Kidney (tissue), 14 donors: Measurements from ENCODE around the gene TAGLN2. TPM values are rescaled to one million over a fixed set of nuclear protein-coding genes. Genes with fewer than 3 reads are reported as not detected.

Experiments used
- DNase-seq, 5 donors: peaks; one replicate each; pipeline ENCODE4 v3.0.0-alpha.2; 2013 to 2020
- FAIRE-seq: peaks from 2 replicates; lab custom pipeline; 2012; peaks lifted over from hg19 to GRCh38; lab: Jason Lieb, UNC
- H3K27ac ChIP-seq, 2 donors: one replicate each; pipeline ENCODE4 v1.7.0; 2013; ENCODE audit warnings: low read depth in 2 of 2, low read length in 2 of 2, inconsistent platforms in 1 of 2
- H3K27me3 ChIP-seq: one replicate; pipeline ENCODE4 v1.7.1; 2013; ENCODE audit warnings: low read length, inconsistent platforms; ENCODE audit not compliant: control insufficient read depth, insufficient read depth
- H3K36me3 ChIP-seq, 3 donors: one replicate each; pipeline versions ENCODE4 v1.7.0 to v1.7.1; 2013; ENCODE audit warnings: low read length in 3 of 3, control low read depth in 1 of 3, inconsistent platforms in 1 of 3; ENCODE audit not compliant: insufficient read depth in 3 of 3, control insufficient read depth in 2 of 3
- H3K4me1 ChIP-seq, 3 donors: one replicate each; pipeline versions ENCODE4 v1.7.0 to v1.7.1; 2013; ENCODE audit warnings: low read length in 3 of 3, inconsistent platforms in 1 of 3, low read depth in 1 of 3; ENCODE audit not compliant: control insufficient read depth in 2 of 3, insufficient read depth in 2 of 3
- H3K4me3 ChIP-seq, 3 donors: one replicate each; pipeline versions ENCODE4 v1.7.0 to v1.8.1; 2013; ENCODE audit warnings: low read length in 3 of 3, control low read depth in 1 of 3, inconsistent platforms in 1 of 3
- H3K9ac ChIP-seq, 3 donors: one replicate each; pipeline versions ENCODE4 v1.7.0 to v1.7.1; 2013; ENCODE audit warnings: low read length in 3 of 3, control low read depth in 1 of 3, inconsistent platforms in 1 of 3
- H3K9me3 ChIP-seq, 3 donors: one replicate each; pipeline versions ENCODE4 v1.7.0 to v1.7.1; 2013; ENCODE audit warnings: low read length in 3 of 3, control low read depth in 1 of 3, inconsistent platforms in 1 of 3; ENCODE audit not compliant: control insufficient read depth in 2 of 3, insufficient read depth in 1 of 3
- intact Hi-C: fragments of 100-400 bp; cut with DNase I; formaldehyde crosslinking; loops from one replicate; pipeline ENCODE4 v1.11.1; 2022
- polyA plus RNA-seq: library from polyadenylated mRNA; stranded (reverse); fragments of 350-450 nt; fragmentation: Illumina TruSeq; extraction: RNeasy Lipid Tissue Mini Kit (QIAGEN cat#74804); gene quantifications from one replicate; pipeline ENCODE4 v1.2.3, GENCODE V29; 2014; ENCODE audit warnings: low read depth, low replicate concordance; ENCODE audit not compliant: insufficient read depth
- total RNA-seq: library from RNA; stranded (reverse); fragmentation: NEBNext Ultra II Directional; extraction: Animal tissue kit (Norgen Biotek cat#: 25700); gene quantifications from one replicate; pipeline ENCODE4 v1.2.1, GENCODE V29; 2021
- TF ChIP-seq, protein P1 (sequence below): IDR thresholded peaks from 3 replicates; pipeline ENCODE4 v1.5.1; 2012; ENCODE audit warnings: mild to moderate bottlenecking, moderate library complexity, borderline replicate concordance; ENCODE audit not compliant: insufficient read depth; ENCODE audit errors: extremely low read depth
- donor health status: control.
- donor health status: control.
- donor health status: control.
- donor health status: control.
- donor health status: control.
- donor health status: DM: yes; HTN: yes; CAD: no.
- donor health status: Normal renal cell carcinoma (clear cell type).

TAGLN2 gene
- total and polyA plus RNA-seq, 2 donors from 2014 or later = 223 to 358 TPM

DNA sequence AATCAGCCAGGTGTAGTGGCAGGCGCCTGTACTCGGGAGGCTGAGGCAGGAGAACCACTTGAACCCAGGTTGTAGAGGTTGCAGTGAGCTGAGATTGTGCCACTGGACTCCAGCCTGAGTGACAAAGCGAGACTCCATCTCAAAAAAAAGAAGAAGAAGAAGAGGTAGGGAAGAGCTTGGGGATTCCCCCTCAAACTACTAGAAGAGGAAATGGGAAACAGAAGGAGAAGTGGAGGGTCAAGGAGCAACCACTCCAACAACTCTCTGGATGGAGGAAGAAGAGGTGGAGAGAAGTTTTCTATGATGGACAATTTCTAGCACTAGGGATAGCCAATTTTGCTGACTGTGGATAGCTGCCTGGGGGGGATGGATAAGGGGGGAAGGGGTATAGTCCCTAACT is 43.6 kb upstream of the TAGLN2 start:
- intact Hi-C loops = no loop called here
- Histone ChIP-seq H3K4me3 (no peak overlapping the region), H3K27me3 (no peaks in the 10 kb centered on the region), H3K9me3 (no peaks in the 10 kb centered on the region), H3K36me3 (no peaks in the 10 kb centered on the region), H3K27ac (no peak overlapping the region), H3K4me1 (no peaks in the 10 kb centered on the region), H3K9ac (no peak overlapping the region)
- no peak for DNase-seq
- TF ChIP-seq, protein P1, sequence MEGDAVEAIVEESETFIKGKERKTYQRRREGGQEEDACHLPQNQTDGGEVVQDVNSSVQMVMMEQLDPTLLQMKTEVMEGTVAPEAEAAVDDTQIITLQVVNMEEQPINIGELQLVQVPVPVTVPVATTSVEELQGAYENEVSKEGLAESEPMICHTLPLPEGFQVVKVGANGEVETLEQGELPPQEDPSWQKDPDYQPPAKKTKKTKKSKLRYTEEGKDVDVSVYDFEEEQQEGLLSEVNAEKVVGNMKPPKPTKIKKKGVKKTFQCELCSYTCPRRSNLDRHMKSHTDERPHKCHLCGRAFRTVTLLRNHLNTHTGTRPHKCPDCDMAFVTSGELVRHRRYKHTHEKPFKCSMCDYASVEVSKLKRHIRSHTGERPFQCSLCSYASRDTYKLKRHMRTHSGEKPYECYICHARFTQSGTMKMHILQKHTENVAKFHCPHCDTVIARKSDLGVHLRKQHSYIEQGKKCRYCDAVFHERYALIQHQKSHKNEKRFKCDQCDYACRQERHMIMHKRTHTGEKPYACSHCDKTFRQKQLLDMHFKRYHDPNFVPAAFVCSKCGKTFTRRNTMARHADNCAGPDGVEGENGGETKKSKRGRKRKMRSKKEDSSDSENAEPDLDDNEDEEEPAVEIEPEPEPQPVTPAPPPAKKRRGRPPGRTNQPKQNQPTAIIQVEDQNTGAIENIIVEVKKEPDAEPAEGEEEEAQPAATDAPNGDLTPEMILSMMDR = no peak
- FAIRE-seq = no peak

DNA sequence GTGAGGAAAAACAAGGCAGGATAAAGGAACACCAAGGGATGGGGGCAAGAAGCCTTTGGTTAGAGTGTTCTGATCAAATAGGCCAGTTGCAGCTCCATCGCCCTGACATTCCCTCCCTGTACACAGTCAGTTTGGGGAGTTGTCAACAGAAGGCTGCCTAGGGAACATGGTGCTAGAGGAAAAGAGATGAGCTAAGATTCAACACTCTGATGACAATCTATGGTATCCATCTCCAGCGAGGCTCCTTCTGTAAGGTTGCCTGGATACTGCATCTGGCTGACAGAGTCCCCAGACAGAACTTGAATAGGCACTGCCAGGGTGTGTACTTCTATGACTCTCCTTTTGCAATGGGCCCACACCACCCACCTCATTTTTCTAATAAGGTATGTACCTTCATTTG is 40.0 kb upstream of the TAGLN2 start:
- TF ChIP-seq, protein P1 = no peak
- Histone ChIP-seq H3K36me3 (no peaks in the 10 kb centered on the region), H3K27me3 (no peaks in the 10 kb centered on the region), H3K9me3 (no peaks in the 10 kb centered on the region), H3K4me3 (no peak overlapping the region), H3K9ac (no peak overlapping the region), H3K4me1 (no peaks in the 10 kb centered on the region), H3K27ac (no peak overlapping the region)
- intact Hi-C loops = no loop called here
- FAIRE-seq = no peak
- DNase-seq = no peak

DNA sequence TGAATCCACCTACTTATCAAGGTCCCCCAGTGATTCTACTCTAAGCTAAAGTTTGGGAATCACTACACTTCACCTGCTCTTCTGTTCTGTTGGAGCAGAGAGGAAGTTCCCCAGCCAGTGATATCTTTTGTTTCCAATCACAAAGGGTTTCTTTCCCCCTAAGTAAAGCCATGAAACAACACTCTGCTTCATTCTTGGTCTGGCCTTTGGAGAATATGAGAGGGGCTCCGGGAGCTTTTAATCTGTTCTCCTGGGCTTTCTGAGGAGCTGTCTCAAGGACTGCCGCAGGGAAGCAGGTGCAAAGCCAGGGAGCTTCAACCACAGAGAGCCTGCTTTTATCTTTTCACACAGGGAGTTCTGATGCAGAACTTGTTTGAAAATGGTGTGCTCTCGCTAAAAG is 38.8 kb upstream of the TAGLN2 start:
- Histone ChIP-seq H3K9ac (no peak overlapping the region), H3K9me3 (no peaks in the 10 kb centered on the region), H3K4me1 (no peaks in the 10 kb centered on the region), H3K4me3 (no peak overlapping the region), H3K27ac (no peak overlapping the region), H3K36me3 (no peaks in the 10 kb centered on the region), H3K27me3 (no peaks in the 10 kb centered on the region)
- TF ChIP-seq, protein P1 = no peak
- no peak for DNase-seq
- intact Hi-C loops = no loop called here
- FAIRE-seq = no peak

DNA sequence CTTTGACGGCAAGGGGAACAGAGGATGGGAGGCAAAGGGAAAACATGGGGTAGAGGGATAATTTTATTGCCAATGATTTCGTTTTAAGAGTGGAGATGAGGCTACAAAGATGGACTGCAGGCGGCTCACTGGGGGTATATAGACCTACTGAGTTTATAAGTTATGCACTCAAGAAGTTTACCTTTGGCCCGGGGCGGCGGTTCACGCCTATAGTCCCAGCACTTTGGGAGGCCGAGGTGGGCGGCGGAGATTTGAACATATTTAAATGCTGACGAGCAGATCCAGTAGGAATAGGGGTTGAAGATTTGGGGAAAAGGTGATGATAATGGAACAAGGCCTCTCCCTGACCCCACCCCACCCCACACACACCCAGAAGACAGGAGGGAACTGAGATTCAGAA is 36.9 kb upstream of the TAGLN2 start:
- no peak overlapping the region for H3K4me3 ChIP-seq
- DNase-seq (no peak), FAIRE-seq (no peak)
- H3K4me1 ChIP-seq = no peaks in the 10 kb centered on the region
- no peak overlapping the region for H3K9ac ChIP-seq
- intact Hi-C loops = no loop called here
- H3K27me3 ChIP-seq = no peaks in the 10 kb centered on the region
- no peaks in the 10 kb centered on the region for H3K36me3 ChIP-seq
- TF ChIP-seq, protein P1 = no peak
- no peaks in the 10 kb centered on the region for H3K9me3 ChIP-seq
- no peak overlapping the region for H3K27ac ChIP-seq
